ENCODE results near the gene CTDSPL2. TPM values are rescaled to one million over a fixed set of nuclear protein-coding genes. Genes with fewer than 3 reads are reported as not detected.

The CTDSPL2 gene
- total RNA-seq, 1 experiment from 2014 or later: 47.2 TPM

GRCh38 chr15:44458429-44458828 lies 31.0 kb downstream of the CTDSPL2 start:
- peaks cover 7% of the 10 kb centered on the region for H3K9me3 ChIP-seq
- no peaks in the 10 kb centered on the region for H3K27me3 ChIP-seq
- no peak for DNase-seq
- no peak overlapping the region for H3K4me3 ChIP-seq
- H3K36me3 ChIP-seq: peaks cover 41% of the 10 kb centered on the region

DNA sequence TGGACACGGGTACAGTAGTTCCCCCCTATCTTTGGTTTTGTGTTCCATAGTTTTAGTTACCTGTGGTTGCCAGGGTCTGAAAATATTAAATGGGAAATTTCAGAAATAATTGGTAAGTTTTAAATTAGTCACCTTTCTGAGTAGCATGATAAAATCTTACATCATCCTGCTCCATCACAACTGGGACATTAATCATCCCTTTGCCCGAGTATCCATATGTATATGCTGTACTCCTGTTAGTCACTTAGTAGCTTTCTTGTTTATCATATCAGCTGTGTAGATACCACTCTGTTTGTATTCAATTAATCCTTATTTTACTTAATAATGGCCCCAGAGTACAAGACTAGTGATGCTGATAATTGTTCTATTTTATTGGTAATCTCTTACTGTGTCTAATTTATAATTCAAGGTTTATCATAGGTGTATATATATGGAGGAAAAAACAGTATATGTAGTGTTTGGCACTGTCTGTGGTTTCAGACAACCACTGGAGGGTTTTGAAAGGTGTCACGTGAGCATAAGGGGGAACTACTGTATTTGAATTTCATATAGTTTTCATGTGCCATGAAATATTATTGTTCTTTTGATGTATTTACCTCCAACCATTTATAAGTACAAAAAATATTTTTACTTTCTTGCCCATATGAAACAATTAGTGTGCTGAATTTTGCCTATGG lies 41.4 kb downstream of the CTDSPL2 start:
- Histone ChIP-seq H3K4me3 (no peak overlapping the region), H3K27me3 (no peaks in the 10 kb centered on the region), H3K36me3 (peaks cover 36% of the 10 kb centered on the region), H3K9me3 (no peaks in the 10 kb centered on the region)
- DNase-seq: no peak

GRCh38 chr15:44471885-44472455 lies 44.5 kb downstream of the CTDSPL2 start:
- Histone ChIP-seq H3K4me3 (no peak overlapping the region), H3K27me3 (no peaks in the 10 kb centered on the region), H3K9me3 (no peaks in the 10 kb centered on the region), H3K36me3 (peaks cover 17% of the 10 kb centered on the region)
- DNase-seq: no peak

- no peak for DNase-seq
- peaks cover 5% of the 10 kb centered on the region for H3K36me3 ChIP-seq
Measured at GRCh38 chr15:44479343-44479742, 51.9 kb downstream of the CTDSPL2 start.

GRCh38 chr15:44482090-44482489 lies 54.7 kb downstream of the CTDSPL2 start:
- no peaks in the 10 kb centered on the region for H3K9me3 ChIP-seq
- no peak for DNase-seq

More at GRCh38 chr15:44479343-44479742, 51.9 kb downstream of the CTDSPL2 start:
- Histone ChIP-seq H3K27me3 (no peaks in the 10 kb centered on the region), H3K4me3 (no peak overlapping the region), H3K9me3 (no peaks in the 10 kb centered on the region)

GRCh38 chr15:44485880-44486279 lies 58.5 kb downstream of the CTDSPL2 start:
- H3K9me3 ChIP-seq: no peaks in the 10 kb centered on the region
- no peak for DNase-seq

More at GRCh38 chr15:44482090-44482489, 54.7 kb downstream of the CTDSPL2 start:
- H3K4me3 ChIP-seq: no peak overlapping the region
- H3K36me3 ChIP-seq: peaks cover 13% of the 10 kb centered on the region
- H3K27me3 ChIP-seq: no peaks in the 10 kb centered on the region

GRCh38 chr15:44489464-44489863 lies 62.0 kb downstream of the CTDSPL2 start:
- H3K36me3 ChIP-seq: peaks cover 58% of the 10 kb centered on the region

More at GRCh38 chr15:44485880-44486279, 58.5 kb downstream of the CTDSPL2 start:
- Histone ChIP-seq H3K27me3 (no peaks in the 10 kb centered on the region), H3K36me3 (peaks cover 32% of the 10 kb centered on the region), H3K4me3 (no peak overlapping the region)

DNA sequence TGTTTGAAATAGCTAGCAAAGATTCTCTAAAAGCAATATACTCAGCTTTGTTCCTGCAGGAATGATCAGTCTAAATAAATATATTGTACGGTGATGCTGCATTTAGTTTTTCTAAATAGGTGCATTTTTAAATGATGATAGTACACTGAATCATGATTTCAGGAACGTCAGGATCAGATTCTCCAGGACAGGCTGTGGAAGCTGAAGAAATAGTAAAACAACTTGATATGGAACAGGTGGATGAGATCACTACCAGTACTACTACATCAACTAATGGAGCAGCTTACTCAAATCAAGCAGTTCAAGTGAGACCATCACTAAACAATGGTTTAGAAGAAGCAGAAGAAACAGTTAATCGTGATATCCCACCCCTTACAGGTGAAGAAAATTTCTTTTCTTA lies 63.2 kb downstream of the CTDSPL2 start:
- Histone ChIP-seq H3K36me3 (peaks cover 58% of the 10 kb centered on the region), H3K4me3 (no peak overlapping the region), H3K9me3 (no peaks in the 10 kb centered on the region), H3K27me3 (no peaks in the 10 kb centered on the region)
- DNase-seq: no peak

More at GRCh38 chr15:44489464-44489863, 62.0 kb downstream of the CTDSPL2 start:
- Histone ChIP-seq H3K27me3 (no peaks in the 10 kb centered on the region), H3K9me3 (no peaks in the 10 kb centered on the region), H3K4me3 (no peak overlapping the region)
- DNase-seq: no peak

DNA sequence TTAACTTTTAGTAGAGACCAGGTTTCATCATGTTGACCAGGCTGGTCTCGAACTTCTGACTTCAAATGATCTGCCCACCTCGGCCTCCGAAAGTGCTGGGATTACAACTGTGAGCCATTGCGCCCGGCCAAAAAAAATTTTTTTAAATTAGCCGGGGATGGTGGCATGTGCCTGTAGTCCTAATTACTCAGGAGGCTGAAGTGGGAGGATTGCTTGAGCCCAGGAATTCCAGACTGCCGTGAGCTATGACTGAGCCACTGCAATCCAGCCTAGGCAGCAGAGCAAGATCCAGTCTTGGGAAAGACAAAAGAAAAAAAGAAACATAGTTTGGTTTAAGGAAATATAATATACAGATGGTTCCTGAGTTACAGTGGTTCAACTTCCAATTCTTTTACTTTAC lies 64.6 kb downstream of the CTDSPL2 start:
- no peak overlapping the region for H3K4me3 ChIP-seq
- H3K9me3 ChIP-seq: no peaks in the 10 kb centered on the region
- H3K36me3 ChIP-seq: peaks cover 58% of the 10 kb centered on the region
- DNase-seq: no peak
- H3K27me3 ChIP-seq: no peaks in the 10 kb centered on the region

DNA sequence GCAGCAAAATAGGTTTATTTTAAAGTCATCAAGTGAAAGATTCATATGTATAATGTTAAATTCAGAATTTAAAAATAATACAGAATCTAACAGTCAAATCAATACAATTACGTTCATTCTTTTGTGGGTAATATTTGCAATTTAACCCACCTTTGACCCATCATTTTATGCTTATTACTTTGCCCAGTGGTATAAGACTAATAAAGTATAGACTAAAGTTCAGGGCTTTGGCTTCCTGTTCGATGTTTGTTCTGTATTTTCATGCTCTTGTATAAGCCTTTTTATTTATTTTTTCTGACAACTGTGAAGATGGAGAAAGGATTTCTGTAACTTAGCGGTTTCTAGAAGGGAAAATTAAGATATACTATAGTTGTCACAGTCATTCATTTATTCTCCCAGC lies 65.2 kb downstream of the CTDSPL2 start:
- no peak for DNase-seq
- no peaks in the 10 kb centered on the region for H3K27me3 ChIP-seq
- peaks cover 57% of the 10 kb centered on the region for H3K36me3 ChIP-seq
- H3K4me3 ChIP-seq: no peak overlapping the region
- H3K9me3 ChIP-seq: no peaks in the 10 kb centered on the region

DNA sequence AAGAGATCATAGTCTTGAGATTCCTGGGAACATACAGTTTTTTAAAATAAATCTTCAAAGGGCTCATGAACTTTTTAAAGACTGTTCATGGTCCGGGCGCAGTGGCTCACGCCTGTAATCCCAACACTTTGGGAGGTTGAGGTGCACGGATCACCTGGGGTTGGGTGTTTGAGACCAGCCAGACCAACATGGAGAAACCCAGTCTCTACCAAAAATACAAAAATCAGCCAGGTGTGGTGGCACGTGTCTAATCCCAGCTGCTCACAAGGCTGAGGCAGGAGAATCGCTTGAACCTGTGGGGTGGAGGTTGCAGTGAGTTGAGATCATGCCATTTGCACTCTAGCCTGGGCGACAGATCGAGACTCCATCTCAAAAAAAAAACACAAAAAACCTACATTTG lies 68.1 kb downstream of the CTDSPL2 start:
- peaks cover 62% of the 10 kb centered on the region for H3K36me3 ChIP-seq
- DNase-seq: no peak
- no peaks in the 10 kb centered on the region for H3K9me3 ChIP-seq
- no peak overlapping the region for H3K4me3 ChIP-seq
- no peaks in the 10 kb centered on the region for H3K27me3 ChIP-seq

DNA sequence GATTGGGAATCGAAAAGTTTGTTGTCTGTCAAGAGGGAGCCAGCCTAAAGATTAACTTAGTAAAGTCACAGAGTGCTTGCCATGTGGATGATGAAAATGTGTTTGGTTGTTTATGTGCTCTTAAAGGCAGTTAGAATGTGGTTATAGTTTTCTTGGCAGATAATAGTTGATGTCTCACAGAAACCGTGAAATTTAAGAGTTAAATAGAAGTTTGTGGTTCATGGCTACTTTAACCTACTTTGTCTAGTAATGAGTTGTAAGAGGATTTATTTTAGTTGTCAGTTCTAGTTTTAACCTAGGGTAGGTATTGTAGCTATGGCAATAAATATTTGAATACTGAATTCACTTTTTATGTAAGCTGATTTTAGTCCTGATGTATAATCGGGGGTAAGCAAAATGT lies 73.1 kb downstream of the CTDSPL2 start:
- Histone ChIP-seq H3K9me3 (no peaks in the 10 kb centered on the region), H3K27me3 (no peaks in the 10 kb centered on the region), H3K36me3 (peaks cover 43% of the 10 kb centered on the region), H3K4me3 (no peak overlapping the region)
- DNase-seq: no peak

GRCh38 chr15:44501768-44502366 lies 74.4 kb downstream of the CTDSPL2 start:
- no peak overlapping the region for H3K4me3 ChIP-seq
- H3K9me3 ChIP-seq: no peaks in the 10 kb centered on the region
- H3K27me3 ChIP-seq: no peaks in the 10 kb centered on the region
- peaks cover 38% of the 10 kb centered on the region for H3K36me3 ChIP-seq
- no peak for DNase-seq

DNA sequence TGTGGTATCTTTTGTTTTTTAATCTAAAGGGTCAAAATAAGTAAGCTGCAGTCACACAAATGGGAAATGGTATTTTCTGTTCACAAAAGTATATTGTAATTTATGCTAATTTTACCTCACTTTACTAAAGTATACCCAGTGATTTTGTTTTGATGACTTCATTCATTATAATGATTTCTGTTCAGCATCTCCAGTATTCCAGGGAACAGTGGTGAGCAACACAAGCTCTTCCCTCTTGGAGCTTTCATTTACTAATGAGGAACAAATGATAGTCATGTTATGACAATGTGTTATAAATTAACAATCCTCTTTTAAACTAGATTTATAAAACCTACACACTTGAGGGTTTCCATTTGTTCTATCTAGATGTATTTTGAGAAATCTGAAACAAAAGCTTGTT lies 89.0 kb downstream of the CTDSPL2 start:
- H3K27me3 ChIP-seq: no peaks in the 10 kb centered on the region
- DNase-seq: no peak
- H3K4me3 ChIP-seq: no peak overlapping the region
- peaks cover 44% of the 10 kb centered on the region for H3K36me3 ChIP-seq
- H3K9me3 ChIP-seq: no peaks in the 10 kb centered on the region

DNA sequence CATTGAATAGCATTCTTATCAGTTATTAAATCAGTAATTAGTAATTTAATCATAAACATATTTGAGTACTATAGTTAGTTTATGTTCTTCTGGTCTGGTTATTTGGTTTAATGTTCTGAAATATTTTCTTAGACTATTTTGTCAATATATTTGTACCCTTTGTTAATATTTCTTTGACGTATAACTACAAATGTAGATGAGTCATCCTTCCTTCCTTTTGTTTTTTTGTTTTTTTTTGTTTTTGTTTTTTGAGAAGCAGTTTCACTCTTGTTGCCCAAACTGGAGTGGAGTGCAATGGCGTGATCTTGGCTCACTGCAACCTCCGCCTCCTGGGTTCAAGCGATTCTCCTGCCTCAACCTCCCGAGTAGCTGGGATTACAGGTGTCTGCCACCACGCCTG lies 92.1 kb downstream of the CTDSPL2 start:
- Histone ChIP-seq H3K27me3 (no peaks in the 10 kb centered on the region), H3K36me3 (peaks cover 47% of the 10 kb centered on the region), H3K4me3 (no peak overlapping the region), H3K9me3 (no peaks in the 10 kb centered on the region)
- DNase-seq: no peak

GRCh38 chr15:44525018-44525417 lies 97.6 kb downstream of the CTDSPL2 start:
- no peak for DNase-seq
- no peaks in the 10 kb centered on the region for H3K9me3 ChIP-seq
- H3K27me3 ChIP-seq: no peaks in the 10 kb centered on the region
- peaks cover 51% of the 10 kb centered on the region for H3K36me3 ChIP-seq
- no peak overlapping the region for H3K4me3 ChIP-seq

DNA sequence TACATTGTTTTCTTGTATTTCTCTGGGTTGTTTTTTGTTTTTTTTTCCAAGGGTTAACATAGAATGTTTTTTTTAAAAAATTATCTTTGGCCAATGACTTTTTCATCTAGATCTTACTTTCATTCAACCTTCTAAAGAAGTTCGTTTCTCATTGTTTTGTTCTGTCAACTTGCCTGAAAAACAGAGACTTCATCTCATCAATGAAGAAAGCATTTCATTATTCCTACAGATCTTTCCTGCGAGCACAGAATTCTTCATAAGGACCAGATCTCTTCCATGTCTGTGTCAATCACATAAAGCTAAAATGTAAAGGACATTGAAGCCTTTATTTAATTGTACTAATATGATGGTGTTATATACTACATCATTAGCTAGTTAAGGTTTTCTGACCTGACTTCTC lies 99.8 kb downstream of the CTDSPL2 start:
- H3K4me3 ChIP-seq: no peak overlapping the region
- no peak for DNase-seq
- H3K9me3 ChIP-seq: no peaks in the 10 kb centered on the region
- H3K36me3 ChIP-seq: peaks cover 36% of the 10 kb centered on the region
- no peaks in the 10 kb centered on the region for H3K27me3 ChIP-seq
